Lung (tissue), 12 donors: ENCODE measurements around the gene GPR146. TPM values are rescaled to one million over a fixed set of nuclear protein-coding genes. Genes with fewer than 3 reads are reported as not detected.

Experiments
- ATAC-seq: fragments of 200-7000 bp; cut with Tn5 transposase; one replicate; pipeline ENCODE4 v1.9.1; 2020; ENCODE audit warnings: moderate number of reproducible peaks; ENCODE audit not compliant: insufficient read depth, low FRiP score
- DNase-seq, 3 donors: peaks; one replicate each; pipeline ENCODE4 v3.0.0-alpha.2; 2013 to 2017
- H3K27ac ChIP-seq, 2 donors: one replicate each; pipeline ENCODE4 v1.5.1; 2013; ENCODE audit warnings: mild to moderate bottlenecking in 2 of 2, moderate library complexity in 2 of 2, control low read depth in 1 of 2, inconsistent platforms in 1 of 2, low read depth in 1 of 2, low read length in 1 of 2
- H3K27me3 ChIP-seq, 3 donors: one replicate each; pipeline ENCODE4 v1.5.1; 2013; ENCODE audit warnings: low read length in 2 of 3; ENCODE audit not compliant: control insufficient read depth in 3 of 3, insufficient read depth in 3 of 3
- H3K36me3 ChIP-seq, 4 donors: one replicate each; pipeline ENCODE4 v1.5.1; 2013; ENCODE audit warnings: low read length in 4 of 4, mild to moderate bottlenecking in 1 of 4, moderate library complexity in 1 of 4; ENCODE audit not compliant: control insufficient read depth in 4 of 4, insufficient read depth in 4 of 4
- H3K4me1 ChIP-seq, 5 donors: one replicate each; pipeline ENCODE4 v1.5.1; 2013; ENCODE audit warnings: low read length in 5 of 5, mild to moderate bottlenecking in 2 of 5, moderate library complexity in 1 of 5; ENCODE audit not compliant: control insufficient read depth in 5 of 5, insufficient read depth in 5 of 5
- H3K4me3 ChIP-seq: one replicate; pipeline ENCODE4 v1.5.1; 2013; ENCODE audit warnings: mild to moderate bottlenecking, control low read depth, moderate library complexity
- H3K9ac ChIP-seq, 2 donors: one replicate each; pipeline ENCODE4 v1.5.1; 2013; ENCODE audit warnings: low read length in 2 of 2, control low read depth in 1 of 2; ENCODE audit not compliant: insufficient read depth in 1 of 2
- H3K9me3 ChIP-seq, 4 donors: one replicate each; pipeline ENCODE4 v1.5.1; 2013; ENCODE audit warnings: low read length in 3 of 4, mild to moderate bottlenecking in 1 of 4, moderate library complexity in 1 of 4; ENCODE audit not compliant: control insufficient read depth in 4 of 4, insufficient read depth in 3 of 4
- CTCF ChIP-seq: IDR thresholded peaks from 2 replicates; pipeline ENCODE4 v1.5.1; 2012; ENCODE audit warnings: mild to moderate bottlenecking; ENCODE audit errors: control extremely low read depth, extremely low read depth
- WGBS, 2 donors: extraction: QIAGEN DNeasy Blood & Tissue Kit; methylation state at CpG; one replicate each; pipeline ENCODE4 v1.1.7; 2013; 5-methylcytosine and 5-hydroxymethylcytosine counted together
- polyA plus RNA-seq, 2 donors: library from polyadenylated mRNA; stranded (reverse); fragments of 200-250 nt; gene quantifications; one replicate each; pipeline ENCODE4 v1.2.1, GENCODE V29; 2013
- total RNA-seq, 2 donors: library from RNA; depleted of rRNA in 1 of 2; stranded (reverse); fragments of >200 nt in 1 of 2; gene quantifications; one replicate each; pipeline ENCODE4 v1.2.1, GENCODE V29; 2014 to 2021
- donor health status: control.
- donor health status: control.
- donor health status: Bipolar disorder and iron deficiency.
- donor health status: healthy.
- donor health status: DM: yes; HTN: yes; CAD: no.

Gene GPR146
- total and polyA plus RNA-seq, 4 donors, result 13.7 to 27.1 (median 14.0) TPM

DNA sequence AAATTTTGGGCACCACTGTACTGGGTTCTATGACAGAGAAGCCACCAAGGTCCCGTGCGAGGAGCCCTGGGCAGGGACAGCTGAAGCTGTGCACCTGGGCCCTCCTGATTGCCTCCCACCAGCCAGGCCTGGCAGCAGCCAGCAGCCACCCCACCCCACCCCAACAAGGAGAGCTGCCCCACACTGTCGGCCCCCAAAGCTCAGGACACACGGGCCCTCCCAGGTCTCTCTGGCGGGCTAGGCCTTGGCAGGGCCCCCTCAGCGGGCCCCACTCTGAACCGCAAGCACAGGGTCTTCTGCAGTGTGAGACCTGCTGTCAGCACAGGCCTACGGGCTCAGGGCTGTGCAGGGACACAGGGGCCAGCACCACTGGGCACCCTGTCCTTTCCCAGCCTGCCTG lies 5.5 kb downstream of the GPR146 start:
- Histone ChIP-seq H3K36me3 (no peaks in the 10 kb centered on the region), H3K27ac (peak overlapping the region in 1 of 2 donors; percentile 49), H3K9me3 (no peaks in the 10 kb centered on the region), H3K4me1 (peaks cover under 1 to 43% (median 18%) of the 10 kb centered on the region in 5 donors), H3K27me3 (no peaks in the 10 kb centered on the region), H3K4me3 (no peak overlapping the region), H3K9ac (no peak overlapping the region)
- ATAC-seq, result no peak
- WGBS, 2 donors, result 57 to 76% methylated on average over 8 of the region's 8 CpGs
- TF ChIP-seq CTCF, result no peak
- no peak for DNase-seq

DNA sequence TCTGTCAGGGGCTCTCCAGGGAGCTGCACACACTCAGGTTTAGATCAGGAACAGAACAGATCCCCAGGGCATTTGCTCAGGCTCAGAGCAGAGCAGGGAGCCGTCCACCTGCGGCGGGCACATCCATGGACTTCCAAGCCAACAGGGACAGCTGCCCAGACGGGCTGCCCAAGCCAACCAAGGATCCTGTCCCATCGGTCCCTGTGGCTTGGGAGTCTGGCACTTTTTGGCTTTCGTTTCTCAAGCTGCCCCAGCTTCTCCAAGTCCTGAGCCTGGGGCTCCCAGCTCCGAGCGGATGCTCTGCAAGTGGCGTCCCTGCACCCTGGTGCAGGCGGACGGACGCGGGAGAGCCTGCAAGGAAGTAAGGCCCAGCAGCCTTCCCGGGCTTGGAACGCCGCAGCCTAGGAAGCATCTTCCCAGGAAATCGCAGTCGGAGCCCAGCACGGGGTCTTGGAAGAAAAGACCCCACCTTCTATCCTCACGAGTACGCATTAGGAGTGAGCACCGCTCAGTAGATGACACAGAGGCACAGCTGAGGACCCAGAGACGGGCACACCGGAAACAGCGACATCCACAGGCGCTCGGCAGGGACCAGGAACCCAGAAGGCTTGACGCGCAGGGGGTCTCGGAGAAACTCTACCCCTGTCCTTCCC lies 6.0 kb downstream of the GPR146 start:
- 90 to 94% methylated on average over 30 of the region's 30 CpGs for WGBS, 2 donors
- Histone ChIP-seq H3K36me3 (no peaks in the 10 kb centered on the region), H3K4me3 (no peak overlapping the region), H3K9ac (no peak overlapping the region), H3K9me3 (no peaks in the 10 kb centered on the region), H3K27me3 (no peaks in the 10 kb centered on the region), H3K4me1 (peaks cover 4 to 44% (median 18%) of the 10 kb centered on the region in 5 donors), H3K27ac (peak overlapping the region in 1 of 2 donors; percentile 33)
- TF ChIP-seq CTCF, result no peak
- DNase-seq (no peak), ATAC-seq (no peak)

GRCh38 chr7:1050956-1051690 lies 6.8 kb downstream of the GPR146 start:
- TF ChIP-seq CTCF, result no peak
- no peak for DNase-seq
- no peaks in the 10 kb centered on the region for H3K9me3 ChIP-seq
- 88 to 91% methylated on average over 22 of the region's 22 CpGs for WGBS, 2 donors
- H3K36me3 ChIP-seq, result no peaks in the 10 kb centered on the region
- peaks cover 10 to 47% (median 19%) of the 10 kb centered on the region in 5 donors for H3K4me1 ChIP-seq
- peak overlapping the region in 1 of 2 donors; percentile 5 for H3K9ac ChIP-seq
- no peak overlapping the region for H3K4me3 ChIP-seq
- ATAC-seq, result no peak
- H3K27ac ChIP-seq, result peak overlapping the region; percentile 10 to 12
- H3K27me3 ChIP-seq, result no peaks in the 10 kb centered on the region
